K562 (cell line): ENCODE measurements around the gene RPS17. TPM values are rescaled to one million over a fixed set of nuclear protein-coding genes. Genes with fewer than 3 reads are reported as not detected.
A peak's percentile ranks its signal among the peaks of the same experiment; 100 is the strongest.

Experiments
- ATAC-seq: fragments of 200-7000 bp; cut with Tn5 transposase; 3 replicates; pipeline ENCODE4 v1.9.1; 2020; ENCODE audit warnings: moderate library complexity
- BruUV-seq: library from RNA; stranded (reverse); fragments of 400-500 nt; replicated peaks from 2 replicates; lab custom pipeline; 2021; lab: Mats Ljungman, UMichigan
- CTCF ChIA-PET: fragments of 300-600 bp; formaldehyde crosslinking; extraction: SDS; loops from one replicate; lab custom pipeline; 2021; ENCODE audit warnings: low intra/inter-chr PET ratio; lab: Yijun Ruan, JAX
- POLR2A ChIA-PET: fragments of 300-600, 350-650 bp; sonication (Branson Sonifier 250); formaldehyde crosslinking; extraction: SDS; loops from one replicate; lab custom pipeline; 2021; ENCODE audit warnings: antibody characterized with exemption, inconsistent platforms; lab: Yijun Ruan, JAX
- DNase-seq, 4 experiments: peaks; one replicate each; pipeline versions ENCODE4 v3.0.0 to v3.0.0-alpha.2; 2011 to 2018; ENCODE audit warnings: low spot score in 3 of 4, mixed read lengths in 3 of 4; ENCODE audit errors: extremely low read depth in 1 of 4
- FAIRE-seq: peaks from 2 replicates; lab custom pipeline; 2011; peaks lifted over from hg19 to GRCh38; lab: Jason Lieb, UNC
- H2AFZ ChIP-seq: 2 replicates; pipeline ENCODE4 v1.6.0; 2011; ENCODE audit warnings: low read depth, low read length, control low read depth, inconsistent platforms
- H3K27ac ChIP-seq: fragments of 200-600 bp; 3 replicates; pipeline ENCODE4 v1.8.0; 2011; ENCODE audit warnings: low read depth, mild to moderate bottlenecking, control low read depth, inconsistent platforms, low read length, moderate library complexity, mixed read lengths; ENCODE audit errors: extremely low read depth
- H3K27me3 ChIP-seq, 2 experiments: fragments of 300-600 bp in 1 of 2; 2 replicates in 1 of 2; 3 replicates in 1 of 2; pipeline versions ENCODE4 v1.6.0 to v1.8.0; 2011; ENCODE audit warnings: inconsistent platforms in 2 of 2, low read length in 2 of 2, mild to moderate bottlenecking in 1 of 2, mixed read lengths in 1 of 2, moderate library complexity in 1 of 2; ENCODE audit not compliant: control insufficient read depth in 2 of 2, insufficient read depth in 2 of 2
- H3K36me3 ChIP-seq: fragments of 300-600 bp; 3 replicates; pipeline ENCODE4 v1.8.0; 2011; ENCODE audit warnings: mild to moderate bottlenecking, low read length, inconsistent platforms; ENCODE audit not compliant: control insufficient read depth, insufficient read depth
- H3K4me1 ChIP-seq, 2 experiments: fragments of 200-600 bp in 1 of 2; replicated peaks in 1 of 2; 2 replicates in 1 of 2; 3 replicates in 1 of 2; pipeline versions ENCODE4 v1.5.1 to v1.8.0; 2011; ENCODE audit warnings: inconsistent platforms in 2 of 2, low read length in 2 of 2, mild to moderate bottlenecking in 1 of 2, mixed read lengths in 1 of 2, moderate library complexity in 1 of 2; ENCODE audit not compliant: control insufficient read depth in 2 of 2, insufficient read depth in 2 of 2
- H3K4me2 ChIP-seq: 2 replicates; pipeline ENCODE4 v1.6.1; 2011; ENCODE audit warnings: low read length, control low read depth, inconsistent platforms, mixed read lengths; ENCODE audit not compliant: insufficient read depth
- H3K4me3 ChIP-seq: fragments of 200-600 bp; sonication (generic), shearing (Covaris generic); 2 replicates; pipeline ENCODE4 v1.5.1; 2016; ENCODE audit warnings: control low read depth, inconsistent platforms
- H3K79me2 ChIP-seq: fragments of 200-600 bp; 3 replicates; pipeline ENCODE4 v1.8.0; 2011; ENCODE audit warnings: low read length, inconsistent platforms; ENCODE audit not compliant: control insufficient read depth, insufficient read depth
- H3K9ac ChIP-seq, 2 experiments: 2 replicates each; pipeline versions ENCODE4 v1.6.0 to v1.6.1; 2011; ENCODE audit warnings: low read depth in 2 of 2, low read length in 2 of 2, control low read depth in 1 of 2, inconsistent platforms in 1 of 2, mild to moderate bottlenecking in 1 of 2, mixed read lengths in 1 of 2; ENCODE audit not compliant: insufficient read depth in 1 of 2
- H3K9me1 ChIP-seq: one replicate; pipeline ENCODE4 v1.6.0; 2011; ENCODE audit warnings: inconsistent platforms, mild to moderate bottlenecking, low read length, moderate library complexity; ENCODE audit not compliant: control insufficient read depth, insufficient read depth
- H3K9me3 ChIP-seq: replicated peaks from 2 replicates; pipeline ENCODE4 v1.5.1; 2011; ENCODE audit warnings: low read depth, low read length, inconsistent platforms; ENCODE audit not compliant: control insufficient read depth, insufficient read depth
- H4K20me1 ChIP-seq: replicated peaks from 2 replicates; pipeline ENCODE4 v1.6.1; 2011; ENCODE audit warnings: low read length, inconsistent platforms, mixed read lengths; ENCODE audit not compliant: control insufficient read depth, insufficient read depth
- CEBPB ChIP-seq: fragments of 450-650 bp; IDR thresholded peaks from 2 replicates; pipeline ENCODE4 v1.6.1; 2016; ENCODE audit warnings: missing genetic modification characterization, missing compliant biosample characterization
- E2F1 ChIP-seq: sonication (generic); formaldehyde crosslinking; IDR thresholded peaks from 2 replicates; pipeline ENCODE4 v1.8.1; 2023; ENCODE audit warnings: mild to moderate bottlenecking, missing genetic modification reagents, moderate library complexity
- EHMT2 ChIP-seq: fragments of 450-650 bp; IDR thresholded peaks from 2 replicates; pipeline ENCODE4 v1.6.1; 2018; ENCODE audit warnings: antibody characterized with exemption
- KAT8 ChIP-seq: fragments of 450-650 bp; IDR thresholded peaks from 2 replicates; pipeline ENCODE4 v1.6.1; 2016; ENCODE audit warnings: low read depth, mild to moderate bottlenecking
- MTA3 ChIP-seq: fragments of 450-650 bp; formaldehyde crosslinking; IDR thresholded peaks from 2 replicates; pipeline ENCODE4 v1.6.1; 2017; ENCODE audit warnings: mild to moderate bottlenecking, borderline replicate concordance
- POLR2A ChIP-seq: fragments of 450-650 bp; conservative IDR thresholded peaks from 2 replicates; pipeline ENCODE4 v1.6.1; 2016
- POLR2B ChIP-seq: fragments of 450-650 bp; IDR thresholded peaks from 2 replicates; pipeline ENCODE4 v1.6.1; 2018; ENCODE audit warnings: low read depth; ENCODE audit not compliant: partially characterized antibody
- RBFOX2 ChIP-seq: fragments of 200-400 bp; formaldehyde crosslinking; IDR thresholded peaks from 2 replicates; pipeline ENCODE4 v1.6.1; 2017; ENCODE audit warnings: low read depth, mild to moderate bottlenecking, low read length, moderate library complexity
- RBM14 ChIP-seq: fragments of 200-400 bp; formaldehyde crosslinking; IDR thresholded peaks from 2 replicates; pipeline ENCODE4 v1.6.1; 2018; ENCODE audit warnings: low read depth, mild to moderate bottlenecking, low read length, moderate library complexity, borderline replicate concordance; ENCODE audit not compliant: insufficient read depth
- SOX6 ChIP-seq: fragments of 450-650 bp; IDR thresholded peaks from 2 replicates; pipeline ENCODE4 v1.6.1; 2014; ENCODE audit warnings: mild to moderate bottlenecking
- STAG1 ChIP-seq: sonication (generic); formaldehyde crosslinking; IDR thresholded peaks from 2 replicates; pipeline ENCODE4 v1.5.0; 2020; ENCODE audit warnings: missing genetic modification reagents, borderline replicate concordance
- SUPT5H ChIP-seq: fragments of 450-650 bp; IDR thresholded peaks from 2 replicates; pipeline ENCODE4 v1.6.1; 2016
- TRIM28 ChIP-seq: fragments of 450-650 bp; IDR thresholded peaks from 2 replicates; pipeline ENCODE4 v1.6.1; 2017
- ZNF57 ChIP-seq: fragments of 450-650 bp; formaldehyde crosslinking; IDR thresholded peaks from 2 replicates; pipeline ENCODE4 v1.4.0; 2020; ENCODE audit warnings: mild to moderate bottlenecking, moderate library complexity
- WGBS: fragments of 100-300 bp; shearing (Covaris generic); methylation state at CpG from one replicate; pipeline ENCODE4 v1.1.6; 2016; ENCODE audit warnings: low coverage, mixed read lengths; ENCODE audit not compliant: insufficient coverage; ENCODE audit errors: missing lambda C conversion rate; 5-methylcytosine and 5-hydroxymethylcytosine counted together
- in situ Hi-C: fragments of 300-500 bp; cut with MboI; formaldehyde crosslinking; loops from 4 replicates; pipeline ENCODE4 v1.15.0; 2018; ENCODE audit warnings: inconsistent platforms, mixed read lengths
- intact Hi-C: fragments of 100-400 bp; cut with micrococcal nuclease; formaldehyde crosslinking; loops from 2 replicates; pipeline ENCODE4 v1.14.2; 2022
- polyA plus RNA-seq, 8 experiments: library from polyadenylated mRNA; depleted of rRNA in 4 of 8; stranded (reverse) in 5 of 8; unstranded in 3 of 8; fragments of >200 nt; fragmentation: Nextera tagmentation in 2 of 8; fragmentation: Illumina TruSeq in 1 of 8; extraction: Ambion mirVana in 2 of 8; extraction: Trizol in 1 of 8; gene quantifications; 2 replicates each; pipeline versions ENCODE4 v1.2.1 to v1.2.3, GENCODE V29; 2011 to 2014; ENCODE audit warnings: inconsistent platforms in 1 of 8, missing spikeins in 1 of 8
- total RNA-seq, 7 experiments: library from RNA; depleted of rRNA in 6 of 7; stranded (reverse); fragments of >200 nt in 6 of 7; fragmentation: Illumina TruSeq in 2 of 7; extraction: Trizol in 2 of 7; gene quantifications; 2 replicates each; pipeline versions ENCODE4 v1.2.1 to v1.2.3, GENCODE V29; 2011 to 2021; ENCODE audit warnings: low replicate concordance in 1 of 7

RPS17 gene
- total and polyA plus RNA-seq, 9 of the 15 experiments (the other 6 are each of a cell fraction or from before 2014, with no cell fraction given): 1,988 to 6,515 (median 5,229) TPM

- Histone ChIP-seq H4K20me1 (peaks cover 42% of the 10 kb centered on the region), H3K4me3 (no peak overlapping the region), H3K9ac (no peak overlapping the region; a peak in 1 of 4 replicates), H3K4me1 (peaks cover 16 to 17% of the 10 kb centered on the region in 2 experiments; a peak in 4 of 5 replicates), H3K9me3 (no peaks in the 10 kb centered on the region), H3K36me3 (peaks cover 66% of the 10 kb centered on the region), H3K9me1 (peaks cover 5% of the 10 kb centered on the region), H3K4me2 (peak overlapping the region; percentile 3; the same call in 1 of the 2 replicates), H3K27ac (peak overlapping the region; percentile 39; the same call in 2 of the 3 replicates), H3K27me3 (no peaks in the 10 kb centered on the region), H2AFZ (no peak overlapping the region), H3K79me2 (peaks cover 53% of the 10 kb centered on the region)
- DNase-seq: peak in 1 of 4 experiments; percentile 13
- ATAC-seq: no peak
- in situ Hi-C loops (no loop called here), intact Hi-C loops (no loop called here)
- ChIA-PET CTCF (no interaction called here), POLR2A (interaction anchor here (0.6 to 8.9 kb wide), 9 partner anchors 9 to 774 kb away, joined by 3 to 95 read pairs (median 3); no protein-coding TSS in a partner anchor)
- whole genome bisulfite sequencing: 86% methylated on average over 11 of the region's 11 CpGs
- FAIRE-seq: no peak
- peak; percentile 2 for TF ChIP-seq POLR2A
- no peak for TF ChIP-seq STAG1 (CRISPR knock-in tag)
- TF ChIP-seq KAT8: no peak
- no peak for TF ChIP-seq RBM14
- no peak for TF ChIP-seq ZNF57 (CRISPR knock-in tag)
- no peak for TF ChIP-seq CEBPB (tag)
- peak; percentile 14; the same call in 1 of the 2 replicates for TF ChIP-seq SUPT5H
- no peak for TF ChIP-seq TRIM28
- peak; percentile 39 for TF ChIP-seq RBFOX2
- TF ChIP-seq E2F1 (CRISPR knock-in tag): 0 out of 2 replicates have a peak, but pooled peaks have one; percentile 27
- no peak for TF ChIP-seq MTA3
- no peak for TF ChIP-seq EHMT2
- no peak for TF ChIP-seq SOX6
- TF ChIP-seq POLR2B: peak; percentile 16
- no TSS peak for BruUV-seq
Observed at GRCh38 chr15:82536409-82537350, 3.6 kb downstream of the RPS17 start.
